ENCODE data around the gene NUP93. TPM values are rescaled to one million over a fixed set of nuclear protein-coding genes. Genes with fewer than 3 reads are reported as not detected.

Gene NUP93
- polyA plus RNA-seq, 1 of the 3 experiments (the other 2 are of a cell fraction), result 43.1 TPM

- Histone ChIP-seq H3K4me1 (ENCODE audit: control insufficient read depth in 1 of 2, insufficient read depth in 2 of 2, low read depth in 1 of 2, low read length in 1 of 2) (peaks cover 37 to 46% of the 10 kb centered on the region in 2 experiments), H3K4me3 (ENCODE audit: low read depth in 2 of 2, low read length in 1 of 2) (no peak overlapping the region), H3K36me3 (replicated peaks in 1 of 2; ENCODE audit: control insufficient read depth in 1 of 2, insufficient read depth in 2 of 2, low read length in 1 of 2) (peaks cover 17 to 23% of the 10 kb centered on the region in 2 experiments), H4K20me1 (ENCODE audit: insufficient read depth) (no peaks in the 10 kb centered on the region), H3K9ac (peak overlapping the region; percentile 42; the same call in 1 of the 2 replicates), H3F3A (replicated peaks; ENCODE audit: insufficient read depth) (peaks cover 44% of the 10 kb centered on the region), H3K9me2 (no peaks in the 10 kb centered on the region), H3K4me2 (peak overlapping the region; percentile 60), H3K9me3 (no peaks in the 10 kb centered on the region), H3K27ac (ENCODE audit: low read depth in 2 of 2, low read length in 1 of 2) (peak overlapping the region; percentile 77 to 85), H3K27me3 (ENCODE audit: insufficient read depth) (no peaks in the 10 kb centered on the region), H2AFZ (ENCODE audit: low read depth) (peak overlapping the region; percentile 69; the same call in 1 of the 2 replicates), H3K79me2 (ENCODE audit: insufficient read depth) (no peaks in the 10 kb centered on the region)
- DNase-seq, result no peak
- WGBS (ENCODE audit: low lambda C conversion rate), result 69% methylated on average over 9 of the region's 9 CpGs
- ChIA-PET CTCF (interaction anchor here (0.7 to 2.4 kb wide), 4 partner anchors 20 to 118 kb away, joined by 3 to 10 read pairs (median 4); no protein-coding TSS in a partner anchor), POLR2A (no interaction called here)
- TF ChIP-seq JUND (IDR thresholded peaks at IDR 0.05) (no peak), GATA2 (CRISPR knock-in tag; IDR thresholded peaks at IDR 0.05) (peak; percentile 44; the same call in 1 of the 2 replicates), MXI1 (IDR thresholded peaks at IDR 0.05; ENCODE audit: low read depth, low read length) (0 out of 2 replicates have a peak, but pooled peaks have one; percentile 29), TAF1 (IDR thresholded peaks at IDR 0.05; ENCODE audit: borderline replicate concordance, low read depth, low read length) (no peak), RXRA (IDR thresholded peaks at IDR 0.05; ENCODE audit: borderline replicate concordance, low read depth) (no peak)
Measured at GRCh38 chr16:56847173-56847910, 117.4 kb downstream of the NUP93 start.

GRCh38 chr16:56848029-56848936 lies 118.4 kb downstream of the NUP93 start:
- Histone ChIP-seq H3K36me3 (replicated peaks in 1 of 2; ENCODE audit: control insufficient read depth in 1 of 2, insufficient read depth in 2 of 2, low read length in 1 of 2) (peaks cover 11 to 16% of the 10 kb centered on the region in 2 experiments), H3K79me2 (ENCODE audit: insufficient read depth) (no peaks in the 10 kb centered on the region), H3K4me3 (ENCODE audit: low read depth in 2 of 2, low read length in 1 of 2) (no peak overlapping the region), H3K9me2 (no peaks in the 10 kb centered on the region), H3K9me3 (no peaks in the 10 kb centered on the region), H3K9ac (peak overlapping the region; percentile 42), H4K20me1 (ENCODE audit: insufficient read depth) (no peaks in the 10 kb centered on the region), H3K4me2 (peak overlapping the region; percentile 60), H3K27me3 (ENCODE audit: insufficient read depth) (no peaks in the 10 kb centered on the region), H3K27ac (ENCODE audit: low read depth in 2 of 2, low read length in 1 of 2) (peak overlapping the region; percentile 77 to 85), H3F3A (replicated peaks; ENCODE audit: insufficient read depth) (peaks cover 44% of the 10 kb centered on the region), H3K4me1 (ENCODE audit: control insufficient read depth in 1 of 2, insufficient read depth in 2 of 2, low read depth in 1 of 2, low read length in 1 of 2) (peaks cover 37 to 46% of the 10 kb centered on the region in 2 experiments), H2AFZ (ENCODE audit: low read depth) (peak overlapping the region; percentile 69; the same call in 1 of the 2 replicates)
- DNase-seq, result no peak
- WGBS (ENCODE audit: low lambda C conversion rate), result 57% methylated on average over 11 of the region's 11 CpGs
- ChIA-PET POLR2A (no interaction called here), CTCF (interaction anchor here (0.7 to 2.4 kb wide), 7 partner anchors 9 to 117 kb away, joined by 3 to 10 read pairs (median 3); no protein-coding TSS in a partner anchor)
- TF ChIP-seq TCF12 (IDR thresholded peaks at IDR 0.05) (peak; percentile 62; the same call in 1 of the 2 replicates), RCOR1 (IDR thresholded peaks at IDR 0.05; ENCODE audit: low read length) (peak; percentile 13; the same call in 1 of the 2 replicates), ELF1 (IDR thresholded peaks at IDR 0.05) (0 out of 2 replicates have a peak, but pooled peaks have one; percentile 32), TEAD4 (IDR thresholded peaks at IDR 0.05; ENCODE audit: borderline replicate concordance, insufficient read depth) (no peak), FOSL2 (IDR thresholded peaks at IDR 0.05; ENCODE audit: borderline replicate concordance, low read depth) (peak; percentile 69; the same call in 1 of the 2 replicates), RXRA (IDR thresholded peaks at IDR 0.05; ENCODE audit: borderline replicate concordance, low read depth) (peak; percentile 67; the same call in 1 of the 2 replicates), PBX3 (IDR thresholded peaks at IDR 0.05) (peak; percentile 69), MEF2A (IDR thresholded peaks at IDR 0.05; ENCODE audit: borderline replicate concordance, low read depth) (no peak), JUND (IDR thresholded peaks at IDR 0.05) (peak; percentile 64; the same call in 1 of the 2 replicates), NFIC (IDR thresholded peaks at IDR 0.05; ENCODE audit: borderline replicate concordance) (peak; percentile 87), MAX (IDR thresholded peaks at IDR 0.05; ENCODE audit: low read depth) (peak; percentile 85), EP300 (IDR thresholded peaks at IDR 0.05; ENCODE audit: borderline replicate concordance in 1 of 2, low read depth in 1 of 2, low read length in 1 of 2) (peak in 1 of 2 experiments; percentile 35; a peak in 1 of 4 replicates), ZBTB33 (IDR thresholded peaks at IDR 0.05; ENCODE audit: borderline replicate concordance, low read depth) (no peak)
